Fibroblast of skin of right quadriceps (primary cell): ENCODE data around the gene PPFIA2.
"Not testable (repeated sequence)": the region's sequence is repeated elsewhere in the genome, so short reads cannot be mapped to it uniquely, and the experiment has no call there.

Source experiments
- DNase-seq: peaks from one replicate; pipeline ENCODE4 v3.0.0-alpha.2; 2013

The PPFIA2 gene

DNA sequence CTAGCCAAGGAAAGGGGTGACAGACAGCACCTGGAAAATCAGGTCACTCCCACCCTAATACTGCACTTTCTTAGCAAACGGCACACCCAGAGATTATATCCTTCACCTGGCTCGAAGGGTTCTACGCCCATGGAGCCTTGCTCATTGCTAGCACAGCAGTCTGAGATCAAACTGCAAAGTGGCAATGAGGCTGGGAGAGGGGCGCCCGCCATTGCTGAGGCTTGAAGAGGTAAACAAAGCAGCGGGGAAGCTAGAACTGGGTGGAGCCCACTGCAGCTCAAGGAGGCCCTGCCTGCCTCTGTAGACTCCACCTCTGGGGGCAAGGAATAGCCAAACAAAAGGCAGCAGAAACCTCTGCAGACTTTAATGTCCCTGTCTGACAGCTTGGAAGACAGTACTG, 99.8 kb downstream of the PPFIA2 start:
- not testable (repeated sequence) for DNase-seq

DNA sequence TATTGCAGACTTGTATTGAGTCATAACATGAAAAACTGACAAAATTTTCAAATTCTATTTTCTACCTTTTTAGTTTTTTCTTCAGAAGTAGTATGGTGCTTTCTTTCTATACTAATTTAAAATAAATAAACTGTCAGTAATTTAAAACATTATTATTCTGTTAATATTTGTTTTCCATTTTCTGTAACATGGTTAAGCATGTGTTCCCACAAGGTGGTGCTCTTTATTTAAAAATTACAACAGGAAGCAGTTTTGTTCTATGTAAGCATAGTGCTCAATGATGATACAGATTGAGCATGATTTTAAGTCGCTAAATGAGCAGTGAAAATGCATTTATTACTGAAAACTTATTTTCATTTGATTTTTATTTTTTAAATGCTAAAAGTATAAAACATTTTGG, 114.6 kb downstream of the PPFIA2 start:
- DNase-seq: peak; percentile 29

GRCh38 chr12:81639196-81639595, 120.0 kb downstream of the PPFIA2 start:
- no peak for DNase-seq

GRCh38 chr12:81633127-81633526, 126.0 kb downstream of the PPFIA2 start:
- DNase-seq: no peak

GRCh38 chr12:81627336-81628189, 131.6 kb downstream of the PPFIA2 start:
- DNase-seq: peak; percentile 45

DNA sequence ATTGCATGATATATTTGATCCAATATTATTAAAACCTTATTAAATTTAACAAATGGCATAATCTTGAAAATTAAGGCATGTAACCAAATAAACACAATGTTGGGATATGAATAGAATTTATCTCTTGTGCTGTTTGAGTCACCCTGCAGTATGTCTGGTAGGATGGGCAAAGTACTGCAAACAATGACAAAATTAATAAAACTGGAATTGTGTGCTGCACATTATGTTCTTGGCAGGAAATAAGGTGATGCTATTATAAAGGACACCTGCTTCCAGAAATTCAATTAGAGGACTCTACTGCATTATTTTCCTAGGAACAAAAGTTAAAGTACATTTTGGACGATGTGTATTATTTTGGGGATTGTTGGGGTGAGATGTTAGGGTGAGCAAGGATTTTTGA, 132.7 kb downstream of the PPFIA2 start:
- no peak for DNase-seq

DNA sequence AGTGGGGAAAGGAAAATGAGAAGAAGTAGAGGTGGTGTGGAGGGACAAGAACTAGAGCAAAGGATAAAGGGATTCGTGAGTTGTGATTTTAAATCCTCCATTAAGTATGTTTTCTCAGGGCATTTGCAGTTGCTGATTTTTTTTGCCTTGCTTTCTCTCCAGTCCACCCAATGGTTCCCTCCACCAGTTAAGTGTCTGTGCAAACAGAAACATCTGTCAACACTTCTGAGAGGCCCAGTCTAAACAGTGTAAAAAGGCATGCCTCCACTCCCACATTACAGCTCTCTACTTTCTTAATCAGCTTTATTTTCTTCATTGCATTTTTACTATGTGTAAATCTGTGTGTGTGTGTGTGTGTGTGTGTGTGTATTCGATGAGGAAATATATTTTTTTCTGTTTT, 141.2 kb downstream of the PPFIA2 start:
- no peak for DNase-seq

DNA sequence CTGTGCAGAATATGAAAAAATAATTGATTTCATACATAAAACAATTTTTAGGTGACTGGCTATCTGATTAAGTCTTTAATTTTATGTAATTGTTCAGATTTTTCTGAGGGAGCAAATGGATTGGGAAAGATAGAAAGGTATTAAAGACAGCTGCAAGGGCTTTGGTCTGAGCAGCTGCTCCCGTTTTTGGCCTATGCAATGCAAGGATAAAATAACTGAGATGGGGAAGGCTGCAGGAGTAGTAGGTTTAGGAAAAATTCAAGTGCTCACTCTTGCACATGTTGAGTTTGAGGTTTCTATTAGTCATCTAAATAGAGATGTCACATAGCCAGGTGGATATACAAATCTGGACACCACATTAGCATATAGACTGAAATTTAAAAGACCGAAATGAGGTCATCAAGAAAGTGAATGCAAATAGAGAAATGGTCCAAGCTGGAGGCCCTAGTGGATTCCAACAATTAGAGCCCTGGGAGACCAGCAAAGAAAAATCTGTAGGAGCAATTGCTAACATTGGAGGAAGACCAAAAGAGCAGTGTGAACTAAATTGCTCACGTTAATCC, 144.0 kb downstream of the PPFIA2 start:
- no peak for DNase-seq

- no peak for DNase-seq
These were observed 147.9 kb downstream of the PPFIA2 start for GRCh38 chr12:81610955-81611889.

DNA sequence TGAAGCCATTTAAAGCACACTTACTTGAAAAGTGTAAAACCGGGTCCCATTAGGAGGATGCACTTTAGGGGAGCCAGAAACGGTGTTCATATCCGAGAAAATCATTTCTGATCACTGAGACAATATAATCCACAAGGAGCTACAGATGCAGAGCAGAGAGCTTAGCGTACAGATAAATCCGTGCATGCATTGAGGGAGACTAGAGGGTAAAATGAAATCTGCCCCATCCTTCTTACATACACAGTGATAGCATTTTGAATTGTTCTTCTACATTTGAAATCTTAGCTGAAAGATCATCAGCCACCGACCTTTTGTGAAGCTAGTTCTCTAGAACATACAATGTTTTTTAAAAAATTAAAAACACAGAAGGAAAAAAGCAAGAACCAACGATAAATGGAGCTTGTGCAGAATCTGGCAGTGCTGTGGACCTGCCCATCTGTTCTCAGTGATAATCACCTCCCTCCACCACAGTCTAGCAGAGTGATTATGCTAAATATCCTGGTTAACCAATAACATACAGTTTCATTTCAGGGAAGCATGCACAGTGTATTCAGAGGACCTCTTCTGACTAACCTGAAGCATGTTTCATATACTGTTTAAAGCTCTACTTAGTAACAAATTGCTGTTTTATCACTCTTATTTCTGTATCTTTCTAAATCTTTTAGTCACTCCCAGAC, 161.1 kb downstream of the PPFIA2 start:
- DNase-seq: no peak

DNA sequence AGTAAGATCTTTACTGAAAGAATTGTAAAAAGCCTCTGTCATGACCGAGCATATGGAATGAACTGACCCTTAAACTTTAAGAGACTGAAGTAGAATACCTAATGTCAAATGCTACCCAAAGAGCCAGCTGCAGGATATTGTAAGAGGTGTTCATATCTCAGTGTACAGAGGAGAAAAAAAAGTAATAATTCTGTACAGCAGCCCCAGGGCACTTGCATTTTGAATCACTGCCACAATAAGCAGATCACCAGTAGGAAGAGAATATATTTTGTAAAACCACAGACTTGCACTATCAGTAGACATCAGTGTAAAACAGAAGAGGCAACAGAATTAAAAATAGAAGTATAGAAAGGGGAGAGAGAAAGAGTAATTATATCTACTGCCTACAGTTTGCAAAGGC, 162.6 kb downstream of the PPFIA2 start:
- DNase-seq: no peak

GRCh38 chr12:81591256-81591655, 167.9 kb downstream of the PPFIA2 start:
- DNase-seq: no peak

GRCh38 chr12:81590703-81591102, 168.4 kb downstream of the PPFIA2 start:
- not testable (repeated sequence) for DNase-seq

DNA sequence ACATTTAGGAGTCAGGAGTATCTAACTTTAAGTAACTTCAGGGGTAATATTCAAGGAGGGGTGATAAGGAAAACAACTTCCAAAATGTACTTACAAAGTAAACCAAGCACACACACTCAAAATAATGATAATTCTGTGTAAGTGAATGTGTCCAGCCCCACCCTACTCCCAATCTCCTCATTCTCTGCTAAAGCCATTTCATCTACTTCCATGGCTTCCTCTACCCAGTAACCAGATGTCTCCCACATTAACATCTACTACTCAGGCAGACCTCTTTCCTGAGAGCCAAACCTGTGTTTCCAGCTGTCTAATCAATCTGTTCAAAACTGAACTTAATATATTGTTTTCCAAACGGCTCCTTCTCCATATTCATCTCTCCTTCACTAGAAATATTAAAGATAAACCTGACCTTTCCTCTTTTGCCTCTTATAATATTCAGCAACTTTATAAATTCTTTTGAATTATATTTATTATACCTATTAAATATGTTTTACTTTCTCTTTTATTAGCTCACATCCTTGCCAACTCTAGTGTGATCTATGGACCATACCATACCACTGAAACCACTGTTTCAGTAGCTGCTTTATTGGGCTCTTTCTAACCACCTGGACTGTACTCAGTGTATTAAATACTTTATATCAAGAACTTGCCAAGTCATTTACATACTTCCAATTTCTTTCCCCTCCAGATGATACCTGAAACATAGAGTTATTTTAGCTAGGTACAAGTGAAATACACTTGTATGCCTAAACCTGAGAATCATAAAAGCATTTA, 170.7 kb downstream of the PPFIA2 start:
- no peak for DNase-seq

DNA sequence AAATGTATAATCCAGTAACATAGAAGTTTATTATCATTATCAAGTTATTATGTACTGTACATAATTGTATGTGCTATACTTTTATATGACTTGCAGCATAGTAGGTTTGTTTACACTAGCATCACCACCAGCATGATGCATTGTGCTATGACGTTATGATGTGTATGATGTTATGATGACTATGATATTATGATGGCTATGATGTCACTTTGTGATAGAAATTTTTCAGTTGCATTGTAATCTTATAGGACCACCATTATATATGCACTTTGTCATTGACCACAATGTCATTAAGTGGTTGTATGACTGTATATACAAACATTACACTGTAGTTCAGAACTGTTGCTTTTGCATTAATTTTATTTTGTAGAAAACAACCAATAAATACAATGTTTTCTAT, 173.4 kb downstream of the PPFIA2 start:
- DNase-seq: no peak

- DNase-seq: peak; percentile 48
These were observed 185.9 kb downstream of the PPFIA2 start for GRCh38 chr12:81573228-81573627.

DNA sequence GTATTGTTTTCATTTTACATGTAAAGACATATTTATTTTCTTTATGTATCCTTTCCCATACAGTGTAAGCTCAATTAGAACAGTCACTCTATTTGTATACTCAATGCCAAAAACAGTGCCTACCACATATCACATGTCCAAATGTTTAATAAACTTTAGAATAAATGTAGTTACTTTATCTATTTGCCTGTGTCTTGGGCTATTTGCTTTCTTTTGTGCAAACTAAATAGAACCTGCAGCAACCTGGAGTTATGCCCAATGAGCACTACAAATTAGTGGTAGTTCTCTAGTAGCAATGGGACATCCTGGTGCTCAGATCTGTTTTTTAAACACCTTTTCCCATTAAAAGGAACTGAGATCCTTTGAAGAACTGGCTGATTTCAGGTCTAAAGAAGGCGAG, 186.7 kb downstream of the PPFIA2 start:
- no peak for DNase-seq

DNA sequence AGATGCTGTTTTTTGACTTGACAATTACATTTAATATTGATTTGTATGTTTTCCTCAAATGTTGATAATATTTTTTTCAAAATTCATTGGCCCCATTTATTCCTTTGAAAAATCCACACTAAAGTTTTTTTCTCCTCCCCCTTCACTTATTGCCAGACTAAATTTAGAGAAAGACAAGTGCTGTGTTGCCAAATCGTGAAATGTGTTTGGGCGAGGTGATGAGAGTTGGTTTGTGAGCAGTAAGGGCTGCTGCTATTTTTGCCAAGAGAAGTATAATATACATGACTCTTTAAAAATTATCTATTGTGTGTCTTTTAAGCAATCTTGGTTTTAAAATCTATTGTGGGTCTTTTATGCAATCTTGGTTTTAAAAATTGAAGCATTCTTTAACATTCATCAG, 188.9 kb downstream of the PPFIA2 start:
- DNase-seq: no peak

GRCh38 chr12:81564237-81564636, 194.9 kb downstream of the PPFIA2 start:
- no peak for DNase-seq

DNA sequence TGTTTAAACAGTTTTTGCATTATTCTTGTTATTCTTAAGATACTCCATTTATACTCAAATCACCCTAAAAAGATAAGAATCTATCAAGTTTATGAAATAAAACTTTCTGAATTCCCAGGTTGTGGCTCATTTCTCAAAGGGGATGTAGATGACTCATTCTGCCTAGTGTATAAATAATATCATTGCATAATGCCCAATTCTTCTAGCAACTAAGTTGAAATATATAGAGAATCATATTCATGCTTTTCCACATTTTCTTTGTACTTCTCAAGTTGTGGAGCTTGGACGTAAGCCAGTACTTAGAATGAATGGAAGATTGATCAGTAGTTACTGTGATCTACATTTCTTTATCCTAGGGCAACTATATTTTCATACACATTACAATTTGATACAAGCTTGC, 201.1 kb downstream of the PPFIA2 start:
- DNase-seq: peak; percentile 58

DNA sequence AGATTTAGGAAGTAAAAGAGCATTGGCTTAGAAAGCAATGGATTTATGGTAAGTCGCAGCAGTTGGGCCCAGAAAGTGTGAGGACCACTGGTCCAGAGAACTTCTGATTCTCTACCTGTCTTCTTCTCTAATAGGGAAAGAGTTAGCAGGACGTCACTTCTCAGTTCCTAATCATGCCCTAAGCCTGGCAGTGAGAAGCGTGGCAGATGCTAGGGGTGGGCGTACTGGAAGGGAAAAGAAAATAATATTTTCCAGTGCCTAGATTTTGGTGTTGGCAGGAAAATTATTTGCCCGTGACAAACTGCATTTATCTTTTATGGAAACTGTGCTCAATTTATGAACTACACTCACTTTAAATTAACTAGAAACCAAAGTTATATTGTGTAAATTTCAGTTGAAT, 212.3 kb downstream of the PPFIA2 start:
- no peak for DNase-seq

DNA sequence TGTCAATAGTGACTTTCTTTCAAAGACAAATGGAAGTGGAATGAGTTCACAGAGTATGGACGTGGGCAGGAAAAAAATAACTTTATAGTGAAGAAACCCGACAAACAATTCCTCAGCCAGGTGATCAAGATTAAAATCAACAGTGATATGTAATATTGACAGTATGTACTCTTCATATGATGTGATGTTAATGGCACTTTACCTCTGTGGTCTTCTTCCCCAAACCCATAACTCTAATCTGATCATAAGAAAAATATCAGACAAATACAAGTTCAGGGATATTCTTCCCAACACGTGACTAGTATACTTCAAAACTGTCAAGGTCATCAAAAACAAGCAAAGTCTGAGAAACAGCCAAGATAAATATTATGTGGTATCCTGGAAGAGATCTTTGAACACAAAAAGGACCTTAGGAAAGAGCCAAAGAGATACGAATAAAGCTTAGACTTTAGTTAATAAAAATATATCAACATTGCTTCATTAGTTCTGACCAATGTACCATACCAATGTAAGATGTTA, 215.5 kb downstream of the PPFIA2 start:
- no peak for DNase-seq
